RCC 7860 (cell line): Measurements from ENCODE around the gene HOXA13.
A peak's percentile ranks its signal among the peaks of the same experiment; 100 is the strongest.

Source experiments
- DNase-seq: peaks from one replicate; pipeline ENCODE4 v3.0.0-alpha.2; 2015; ENCODE audit warnings: low spot score
- FAIRE-seq: peaks from 2 replicates; lab custom pipeline; 2012; peaks lifted over from hg19 to GRCh38; lab: Jason Lieb, UNC

HOXA13 gene

GRCh38 chr7:27161214-27161720 lies 38.6 kb downstream of the HOXA13 start:
- peak; percentile 52 for DNase-seq
- FAIRE-seq: no peak

- DNase-seq: peak; percentile 76
- no peak for FAIRE-seq
Observed at GRCh38 chr7:27160546-27161213, 39.2 kb downstream of the HOXA13 start.

GRCh38 chr7:27160145-27160545 lies 39.7 kb downstream of the HOXA13 start:
- no peak for FAIRE-seq
- DNase-seq: no peak

GRCh38 chr7:27159266-27160144 lies 40.4 kb downstream of the HOXA13 start:
- FAIRE-seq (no peak), DNase-seq (no peak)

GRCh38 chr7:27158436-27159265 lies 41.2 kb downstream of the HOXA13 start:
- no peak for DNase-seq
- no peak for FAIRE-seq

GRCh38 chr7:27157702-27158431 lies 42.0 kb downstream of the HOXA13 start:
- DNase-seq: no peak
- FAIRE-seq: no peak

- DNase-seq (no peak), FAIRE-seq (no peak)
Observed at GRCh38 chr7:27156916-27157701, 42.8 kb downstream of the HOXA13 start.

GRCh38 chr7:27156508-27156898 lies 43.4 kb downstream of the HOXA13 start, which contains the start of gene HOXA7:
Gene HOXA7 (minus strand): TSS chr7:27156675. CDS start chr7:27156545, 130 bp downstream.
- peak; percentile 3 for DNase-seq
- no peak for FAIRE-seq

GRCh38 chr7:27155816-27156507 lies 43.9 kb downstream of the HOXA13 start:
- FAIRE-seq (no peak), DNase-seq (no peak)

GRCh38 chr7:27154901-27155815 lies 44.7 kb downstream of the HOXA13 start:
- DNase-seq: peak; percentile 34

GRCh38 chr7:27154369-27154768 lies 45.5 kb downstream of the HOXA13 start:
- FAIRE-seq (no peak), DNase-seq (no peak)

More at GRCh38 chr7:27154901-27155815, 44.7 kb downstream of the HOXA13 start:
- FAIRE-seq: no peak

GRCh38 chr7:27153526-27153925 lies 46.4 kb downstream of the HOXA13 start:
- FAIRE-seq (no peak), DNase-seq (no peak)

GRCh38 chr7:27152816-27153442 lies 47.0 kb downstream of the HOXA13 start:
- FAIRE-seq (no peak), DNase-seq (no peak)

- DNase-seq (no peak), FAIRE-seq (no peak)
Observed at GRCh38 chr7:27151931-27152815, 47.7 kb downstream of the HOXA13 start, which contains the start of gene HOXA3. Gene HOXA3 (minus strand): TSS chr7:27152583. CDS start chr7:27110640, 41,943 bp downstream.

- FAIRE-seq: no peak
- no peak for DNase-seq
Observed at GRCh38 chr7:27151341-27151930, 48.5 kb downstream of the HOXA13 start.
